Progenitor cell of endocrine pancreas (in vitro differentiated cells): ENCODE measurements around the gene TUBA1B. TPM values are rescaled to one million over a fixed set of nuclear protein-coding genes. Genes with fewer than 3 reads are reported as not detected.

Experiments
- DNase-seq: peaks from one replicate; pipeline ENCODE4 v3.0.0; 2021; ENCODE audit warnings: low spot score; ENCODE audit not compliant: unreplicated experiment
- H3K27ac Mint-ChIP-seq: 2 replicates; pipeline ENCODE4 v1.8.0; 2021; ENCODE audit warnings: mild to moderate bottlenecking, moderate library complexity, mixed read lengths
- H3K27me3 Mint-ChIP-seq: 2 replicates; pipeline ENCODE4 v1.8.0; 2021; ENCODE audit warnings: mixed read lengths
- H3K36me3 Mint-ChIP-seq: 2 replicates; pipeline ENCODE4 v1.8.0; 2022; ENCODE audit warnings: mixed read lengths; ENCODE audit not compliant: insufficient read depth
- H3K4me1 Mint-ChIP-seq: 2 replicates; pipeline ENCODE4 v1.8.0; 2021; ENCODE audit warnings: low read depth, mixed read lengths
- H3K4me3 Mint-ChIP-seq: 2 replicates; pipeline ENCODE4 v1.8.0; 2021; ENCODE audit warnings: low read depth, mild to moderate bottlenecking, moderate library complexity, mixed read lengths
- H3K9me3 Mint-ChIP-seq: 2 replicates; pipeline ENCODE4 v1.8.0; 2021; ENCODE audit warnings: low read depth, mixed read lengths
- CTCF ChIP-seq: fragments of 200-600 bp; sonication (generic); IDR thresholded peaks from one replicate; pipeline ENCODE4 v1.5.0; 2021; ENCODE audit warnings: antibody characterized with exemption, mild to moderate bottlenecking; ENCODE audit not compliant: unreplicated experiment
- total RNA-seq: library from RNA; stranded (reverse); gene quantifications from 2 replicates; pipeline ENCODE4 v1.2.1, GENCODE V29; 2021

Gene TUBA1B
- total RNA-seq, 1 donor from 2014 or later = 1,023 TPM

- no peak overlapping the region for H3K4me3 Mint-ChIP-seq
- no peak for TF ChIP-seq CTCF
- H3K36me3 Mint-ChIP-seq = peaks cover 3% of the 10 kb centered on the region
- no peaks in the 10 kb centered on the region for H3K4me1 Mint-ChIP-seq
- no peaks in the 10 kb centered on the region for H3K9me3 Mint-ChIP-seq
- DNase-seq = no peak
- H3K27ac Mint-ChIP-seq = no peak overlapping the region
- H3K27me3 Mint-ChIP-seq = no peaks in the 10 kb centered on the region
Measured at GRCh38 chr12:49161092-49161795, 30.0 kb upstream of the TUBA1B start.

GRCh38 chr12:49160399-49160798 lies 29.2 kb upstream of the TUBA1B start:
- Mint-ChIP-seq H3K4me1 (no peaks in the 10 kb centered on the region), H3K9me3 (no peaks in the 10 kb centered on the region), H3K36me3 (peaks cover 3% of the 10 kb centered on the region), H3K27ac (no peak overlapping the region), H3K4me3 (no peak overlapping the region), H3K27me3 (no peaks in the 10 kb centered on the region)
- TF ChIP-seq CTCF = no peak
- no peak for DNase-seq

GRCh38 chr12:49154221-49154620 lies 23.0 kb upstream of the TUBA1B start:
- TF ChIP-seq CTCF = no peak
- no peaks in the 10 kb centered on the region for H3K27me3 Mint-ChIP-seq
- no peaks in the 10 kb centered on the region for H3K9me3 Mint-ChIP-seq
- no peak overlapping the region for H3K4me3 Mint-ChIP-seq
- no peaks in the 10 kb centered on the region for H3K4me1 Mint-ChIP-seq
- H3K27ac Mint-ChIP-seq = no peak overlapping the region
- no peaks in the 10 kb centered on the region for H3K36me3 Mint-ChIP-seq
- no peak for DNase-seq

- DNase-seq = no peak
- Mint-ChIP-seq H3K4me3 (no peak overlapping the region), H3K27me3 (no peaks in the 10 kb centered on the region), H3K36me3 (no peaks in the 10 kb centered on the region), H3K9me3 (no peaks in the 10 kb centered on the region), H3K4me1 (no peaks in the 10 kb centered on the region), H3K27ac (no peak overlapping the region)
- TF ChIP-seq CTCF = no peak
Measured at GRCh38 chr12:49147384-49147783, 16.2 kb upstream of the TUBA1B start.

GRCh38 chr12:49146406-49146805 lies 15.2 kb upstream of the TUBA1B start:
- H3K36me3 Mint-ChIP-seq = no peaks in the 10 kb centered on the region
- DNase-seq = no peak
- H3K27ac Mint-ChIP-seq = no peak overlapping the region
- no peaks in the 10 kb centered on the region for H3K9me3 Mint-ChIP-seq
- no peak overlapping the region for H3K4me3 Mint-ChIP-seq
- no peak for TF ChIP-seq CTCF
- H3K27me3 Mint-ChIP-seq = no peaks in the 10 kb centered on the region
- no peaks in the 10 kb centered on the region for H3K4me1 Mint-ChIP-seq
